OCI-LY1 (cell line): ENCODE results near the gene ACTRT2.

Experiments used
- H2AFZ ChIP-seq: fragments of 200-600 bp; sonication (generic), shearing (Covaris generic); 2 replicates; pipeline ENCODE4 v1.6.0; 2014; ENCODE audit warnings: antibody characterized with exemption, mild to moderate bottlenecking, low read length
- H3F3A ChIP-seq: fragments of 200-600 bp; sonication (generic), shearing (Covaris generic); 2 replicates; pipeline ENCODE4 v1.6.0; 2014; ENCODE audit warnings: mild to moderate bottlenecking, antibody characterized with exemption, low read length, moderate library complexity; ENCODE audit not compliant: insufficient read depth
- H3K27ac ChIP-seq: fragments of 200-600 bp; sonication (generic); 2 replicates; pipeline ENCODE4 v1.5.1; 2014; ENCODE audit warnings: low read length, mixed run types, mild to moderate bottlenecking, low read depth; ENCODE audit not compliant: poor library complexity, severe bottlenecking
- H3K27me3 ChIP-seq: fragments of 200-600 bp; sonication (generic); 2 replicates; pipeline ENCODE4 v1.6.0; 2014; ENCODE audit warnings: antibody characterized with exemption, mild to moderate bottlenecking, low read length, moderate library complexity; ENCODE audit not compliant: insufficient read depth
- H3K36me3 ChIP-seq: fragments of 200-600 bp; sonication (generic); 2 replicates; pipeline ENCODE4 v1.6.1; 2014; ENCODE audit warnings: mild to moderate bottlenecking, antibody characterized with exemption, low read length, moderate library complexity, mixed read lengths; ENCODE audit not compliant: insufficient read depth
- H3K4me1 ChIP-seq: fragments of 200-600 bp; sonication (generic); 2 replicates; pipeline ENCODE4 v1.5.1; 2014; ENCODE audit warnings: mild to moderate bottlenecking, low read length, moderate library complexity; ENCODE audit not compliant: insufficient read depth, severe bottlenecking
- H3K4me2 ChIP-seq: fragments of 200-600 bp; sonication (generic), shearing (Covaris generic); 2 replicates; pipeline ENCODE4 v1.6.1; 2014; ENCODE audit warnings: low read length
- H3K4me3 ChIP-seq: fragments of 200-600 bp; sonication (generic); 2 replicates; pipeline ENCODE4 v1.5.1; 2014; ENCODE audit warnings: low read length, low read depth, mild to moderate bottlenecking, mixed read lengths; ENCODE audit not compliant: poor library complexity, severe bottlenecking
- H3K79me2 ChIP-seq: fragments of 200-600 bp; shearing (Covaris generic); 2 replicates; pipeline ENCODE4 v1.6.1; 2016; ENCODE audit warnings: mixed run types, low read length, mixed read lengths; ENCODE audit not compliant: insufficient read depth
- H3K9ac ChIP-seq: fragments of 200-600 bp; sonication (generic), shearing (Covaris generic); 2 replicates; pipeline ENCODE4 v1.6.1; 2014; ENCODE audit warnings: mild to moderate bottlenecking, low read length, mixed read lengths
- H3K9me2 ChIP-seq: fragments of 200-600 bp; sonication (generic), shearing (Covaris generic); 2 replicates; pipeline ENCODE4 v1.6.1; 2014; ENCODE audit warnings: low read depth, mild to moderate bottlenecking, low read length, mixed read lengths
- H3K9me3 ChIP-seq: fragments of 200-600 bp; shearing (Covaris generic); 2 replicates; pipeline ENCODE4 v1.6.1; 2014; ENCODE audit warnings: low read length, mixed read lengths
- H4K20me1 ChIP-seq: fragments of 200-600 bp; sonication (generic), shearing (Covaris generic); 2 replicates; pipeline ENCODE4 v1.6.0; 2016; ENCODE audit warnings: mild to moderate bottlenecking, low read length; ENCODE audit not compliant: insufficient read depth
- EZH2 ChIP-seq: fragments of 200-600 bp; sonication (generic), shearing (Covaris generic); IDR thresholded peaks from 2 replicates; pipeline ENCODE4 v1.8.0; 2017; ENCODE audit warnings: borderline replicate concordance, mixed run types, mild to moderate bottlenecking, antibody characterized with exemption, low read length, moderate library complexity, mixed read lengths
- TF ChIP-seq, protein P1 (sequence below): fragments of 200-600 bp; sonication (generic), shearing (Covaris generic); IDR thresholded peaks from 2 replicates; pipeline ENCODE4 v1.5.1; 2017; ENCODE audit warnings: mild to moderate bottlenecking, antibody characterized with exemption, low read length, moderate library complexity, mixed read lengths

ACTRT2 gene

DNA sequence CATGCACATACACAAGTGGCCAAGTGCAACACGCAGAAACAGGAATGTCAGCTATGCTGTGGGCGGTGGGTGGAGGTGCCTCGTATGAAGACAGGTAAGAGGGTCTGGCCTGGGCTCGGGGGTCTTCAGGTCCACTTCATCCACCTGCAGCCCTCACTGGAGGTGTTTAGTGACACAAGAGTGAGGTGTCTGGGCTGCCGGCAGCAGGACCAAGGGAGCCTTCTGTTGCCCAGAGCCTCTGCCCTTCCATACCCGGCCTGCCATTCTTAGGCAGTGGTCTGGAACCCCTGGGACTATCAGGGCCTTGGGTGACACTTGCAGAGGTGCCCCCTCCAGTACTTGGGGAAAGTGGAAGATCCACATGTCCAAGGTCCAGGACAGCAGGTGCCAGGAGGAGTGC is 21.7 kb upstream of the ACTRT2 start:
- Histone ChIP-seq H4K20me1 (no peaks in the 10 kb centered on the region), H3F3A (no peaks in the 10 kb centered on the region), H3K9me3 (peaks cover 1% of the 10 kb centered on the region), H3K4me3 (no peak overlapping the region), H3K9ac (no peak overlapping the region), H2AFZ (no peak overlapping the region), H3K27me3 (no peaks in the 10 kb centered on the region; the same call in 1 of the 2 replicates), H3K79me2 (no peaks in the 10 kb centered on the region), H3K9me2 (no peaks in the 10 kb centered on the region), H3K36me3 (no peaks in the 10 kb centered on the region), H3K4me1 (no peaks in the 10 kb centered on the region), H3K4me2 (no peak overlapping the region), H3K27ac (no peak overlapping the region)
- TF ChIP-seq, protein P1, sequence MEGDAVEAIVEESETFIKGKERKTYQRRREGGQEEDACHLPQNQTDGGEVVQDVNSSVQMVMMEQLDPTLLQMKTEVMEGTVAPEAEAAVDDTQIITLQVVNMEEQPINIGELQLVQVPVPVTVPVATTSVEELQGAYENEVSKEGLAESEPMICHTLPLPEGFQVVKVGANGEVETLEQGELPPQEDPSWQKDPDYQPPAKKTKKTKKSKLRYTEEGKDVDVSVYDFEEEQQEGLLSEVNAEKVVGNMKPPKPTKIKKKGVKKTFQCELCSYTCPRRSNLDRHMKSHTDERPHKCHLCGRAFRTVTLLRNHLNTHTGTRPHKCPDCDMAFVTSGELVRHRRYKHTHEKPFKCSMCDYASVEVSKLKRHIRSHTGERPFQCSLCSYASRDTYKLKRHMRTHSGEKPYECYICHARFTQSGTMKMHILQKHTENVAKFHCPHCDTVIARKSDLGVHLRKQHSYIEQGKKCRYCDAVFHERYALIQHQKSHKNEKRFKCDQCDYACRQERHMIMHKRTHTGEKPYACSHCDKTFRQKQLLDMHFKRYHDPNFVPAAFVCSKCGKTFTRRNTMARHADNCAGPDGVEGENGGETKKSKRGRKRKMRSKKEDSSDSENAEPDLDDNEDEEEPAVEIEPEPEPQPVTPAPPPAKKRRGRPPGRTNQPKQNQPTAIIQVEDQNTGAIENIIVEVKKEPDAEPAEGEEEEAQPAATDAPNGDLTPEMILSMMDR = no peak
- no peak for TF ChIP-seq EZH2

DNA sequence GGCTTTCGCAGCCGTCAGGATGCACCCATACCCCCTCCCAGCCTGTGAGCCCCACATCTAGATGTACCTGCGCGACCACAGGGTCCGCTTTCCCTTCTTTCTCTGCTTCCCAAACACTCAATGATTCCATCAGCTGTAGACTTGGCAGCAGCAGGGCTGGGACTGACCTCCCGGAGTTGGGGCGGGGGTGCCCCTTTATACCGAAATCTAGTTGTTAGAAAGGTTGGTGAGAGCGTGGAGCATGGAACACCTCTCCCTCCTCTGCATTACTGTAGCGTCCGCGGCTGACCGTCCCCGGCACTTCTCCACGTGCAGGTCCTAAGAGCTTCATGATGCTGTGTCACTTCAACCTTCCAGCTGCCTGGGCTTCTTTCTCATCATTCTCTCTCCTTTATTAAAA is 21.1 kb upstream of the ACTRT2 start:
- Histone ChIP-seq H3K27me3 (no peaks in the 10 kb centered on the region; the same call in 1 of the 2 replicates), H2AFZ (no peak overlapping the region), H3K4me3 (no peak overlapping the region), H3K36me3 (no peaks in the 10 kb centered on the region), H3K9me2 (no peaks in the 10 kb centered on the region), H3K27ac (no peak overlapping the region), H3K9ac (no peak overlapping the region), H3K79me2 (no peaks in the 10 kb centered on the region), H3F3A (no peaks in the 10 kb centered on the region), H3K4me2 (no peak overlapping the region), H3K4me1 (no peaks in the 10 kb centered on the region), H3K9me3 (no peaks in the 10 kb centered on the region), H4K20me1 (no peaks in the 10 kb centered on the region)
- no peak for TF ChIP-seq EZH2
- TF ChIP-seq, protein P1 = no peak

DNA sequence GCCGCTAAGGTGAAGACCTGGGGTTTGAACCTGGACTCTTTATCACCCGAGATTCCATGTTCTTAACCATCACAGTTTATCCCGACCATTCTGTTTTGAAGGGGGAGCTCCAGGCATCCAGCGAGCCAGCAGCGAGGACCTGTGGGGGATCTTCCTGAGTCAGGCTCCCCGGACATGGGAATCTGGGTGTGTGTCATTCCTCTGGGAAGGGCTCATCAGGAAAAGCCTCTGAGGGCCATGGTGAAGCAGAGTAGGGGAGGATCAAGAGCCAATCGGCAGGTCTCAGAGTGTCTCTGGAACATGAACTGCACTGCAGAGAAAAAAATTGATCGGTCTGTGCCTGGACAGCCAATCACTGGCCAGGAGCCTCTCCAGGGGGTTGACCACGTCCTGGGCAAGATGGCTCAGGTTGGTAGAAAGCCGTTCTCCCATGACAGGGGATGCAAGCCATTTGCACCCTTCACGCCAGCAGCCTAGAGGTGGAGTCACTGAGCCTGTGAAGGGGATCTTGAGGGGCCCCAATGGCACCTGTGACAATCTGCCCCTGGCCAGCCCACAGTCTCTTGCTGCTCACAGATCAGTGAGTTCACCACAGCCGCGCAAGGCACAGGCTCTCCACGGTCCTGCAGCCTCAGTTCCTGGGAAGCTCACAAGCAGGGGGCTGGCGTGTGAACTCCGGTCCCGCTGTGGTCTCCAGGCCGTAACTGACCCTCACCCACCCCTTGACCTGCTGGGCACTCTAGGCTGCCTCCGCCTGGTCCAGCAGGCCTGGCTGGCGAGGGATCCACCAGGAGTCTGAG is 20.4 kb upstream of the ACTRT2 start:
- H3K4me3 ChIP-seq = no peak overlapping the region
- H2AFZ ChIP-seq = no peak overlapping the region
- H3K27ac ChIP-seq = no peak overlapping the region
- H3K27me3 ChIP-seq = no peaks in the 10 kb centered on the region; the same call in 1 of the 2 replicates
- no peaks in the 10 kb centered on the region for H3K4me1 ChIP-seq
- no peaks in the 10 kb centered on the region for H3K9me3 ChIP-seq
- no peaks in the 10 kb centered on the region for H3F3A ChIP-seq
- no peaks in the 10 kb centered on the region for H4K20me1 ChIP-seq
- H3K9ac ChIP-seq = no peak overlapping the region
- H3K79me2 ChIP-seq = no peaks in the 10 kb centered on the region
- H3K9me2 ChIP-seq = no peaks in the 10 kb centered on the region
- TF ChIP-seq EZH2 = no peak
- TF ChIP-seq, protein P1 = no peak
- H3K36me3 ChIP-seq = no peaks in the 10 kb centered on the region
- no peak overlapping the region for H3K4me2 ChIP-seq
